ENCODE data around the gene CGB1.

The CGB1 gene

DNA sequence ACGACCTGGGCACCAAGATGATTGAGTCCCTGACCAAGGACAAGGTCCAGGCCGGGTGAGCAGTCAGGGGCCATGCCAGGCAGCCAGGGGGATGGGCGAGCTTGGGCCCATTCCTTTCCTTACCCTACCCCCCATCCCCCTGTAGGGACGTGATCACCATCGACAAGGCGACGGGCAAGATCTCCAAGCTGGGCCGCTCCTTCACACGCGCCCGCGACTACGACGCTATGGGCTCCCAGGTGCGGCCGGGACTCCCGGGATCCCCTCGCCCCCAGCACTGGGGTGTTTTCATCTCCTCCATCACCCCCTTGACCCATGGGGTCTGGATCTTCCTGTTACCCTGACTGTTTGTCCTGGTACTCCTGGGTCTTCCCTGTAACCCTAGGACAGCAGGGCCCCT lies 26.9 kb downstream of the CGB1 start:
- Histone ChIP-seq H3K4me3 (ENCODE audit: low read depth in 1 of 2, low read length in 1 of 2) (no peak overlapping the region), H3K27ac (no peak overlapping the region), H3K9me3 (no peaks in the 10 kb centered on the region), H3K4me1 (ENCODE audit: control insufficient read depth in 1 of 2, insufficient read depth in 1 of 2, low read depth in 1 of 2, low read length in 1 of 2) (no peaks in the 10 kb centered on the region), H3K36me3 (peaks cover 77% of the 10 kb centered on the region), H3K27me3 (no peaks in the 10 kb centered on the region)
- TF ChIP-seq CTCF (IDR thresholded peaks at IDR 0.05) = no peak

GRCh38 chr19:49006905-49007304 lies 29.8 kb downstream of the CGB1 start:
- Histone ChIP-seq H3K36me3 (peaks cover 75% of the 10 kb centered on the region), H3K4me3 (ENCODE audit: low read depth in 1 of 2, low read length in 1 of 2) (no peak overlapping the region), H3K9me3 (no peaks in the 10 kb centered on the region), H3K27ac (no peak overlapping the region), H3K27me3 (no peaks in the 10 kb centered on the region), H3K4me1 (ENCODE audit: control insufficient read depth in 1 of 2, insufficient read depth in 1 of 2, low read depth in 1 of 2, low read length in 1 of 2) (no peaks in the 10 kb centered on the region)
- TF ChIP-seq CTCF (IDR thresholded peaks at IDR 0.05) = no peak

- TF ChIP-seq CTCF (IDR thresholded peaks at IDR 0.05) = no peak
- peaks cover 56% of the 10 kb centered on the region for H3K36me3 ChIP-seq
- H3K4me3 ChIP-seq (ENCODE audit: low read depth in 1 of 2, low read length in 1 of 2) = no peak overlapping the region
- no peaks in the 10 kb centered on the region for H3K9me3 ChIP-seq
- H3K27me3 ChIP-seq = no peaks in the 10 kb centered on the region
- no peaks in the 10 kb centered on the region for H3K4me1 ChIP-seq (ENCODE audit: control insufficient read depth in 1 of 2, insufficient read depth in 1 of 2, low read depth in 1 of 2, low read length in 1 of 2)
- no peak overlapping the region for H3K27ac ChIP-seq
These were observed 31.6 kb downstream of the CGB1 start for GRCh38 chr19:49004964-49005614.

GRCh38 chr19:49004133-49004532 lies 32.6 kb downstream of the CGB1 start:
- H3K4me3 ChIP-seq (ENCODE audit: low read depth in 1 of 2, low read length in 1 of 2) = no peak overlapping the region
- no peaks in the 10 kb centered on the region for H3K4me1 ChIP-seq (ENCODE audit: control insufficient read depth in 1 of 2, insufficient read depth in 1 of 2, low read depth in 1 of 2, low read length in 1 of 2)
- no peak overlapping the region for H3K27ac ChIP-seq
- no peaks in the 10 kb centered on the region for H3K27me3 ChIP-seq
- H3K9me3 ChIP-seq = no peaks in the 10 kb centered on the region
- peaks cover 47% of the 10 kb centered on the region for H3K36me3 ChIP-seq
- TF ChIP-seq CTCF (IDR thresholded peaks at IDR 0.05) = no peak

DNA sequence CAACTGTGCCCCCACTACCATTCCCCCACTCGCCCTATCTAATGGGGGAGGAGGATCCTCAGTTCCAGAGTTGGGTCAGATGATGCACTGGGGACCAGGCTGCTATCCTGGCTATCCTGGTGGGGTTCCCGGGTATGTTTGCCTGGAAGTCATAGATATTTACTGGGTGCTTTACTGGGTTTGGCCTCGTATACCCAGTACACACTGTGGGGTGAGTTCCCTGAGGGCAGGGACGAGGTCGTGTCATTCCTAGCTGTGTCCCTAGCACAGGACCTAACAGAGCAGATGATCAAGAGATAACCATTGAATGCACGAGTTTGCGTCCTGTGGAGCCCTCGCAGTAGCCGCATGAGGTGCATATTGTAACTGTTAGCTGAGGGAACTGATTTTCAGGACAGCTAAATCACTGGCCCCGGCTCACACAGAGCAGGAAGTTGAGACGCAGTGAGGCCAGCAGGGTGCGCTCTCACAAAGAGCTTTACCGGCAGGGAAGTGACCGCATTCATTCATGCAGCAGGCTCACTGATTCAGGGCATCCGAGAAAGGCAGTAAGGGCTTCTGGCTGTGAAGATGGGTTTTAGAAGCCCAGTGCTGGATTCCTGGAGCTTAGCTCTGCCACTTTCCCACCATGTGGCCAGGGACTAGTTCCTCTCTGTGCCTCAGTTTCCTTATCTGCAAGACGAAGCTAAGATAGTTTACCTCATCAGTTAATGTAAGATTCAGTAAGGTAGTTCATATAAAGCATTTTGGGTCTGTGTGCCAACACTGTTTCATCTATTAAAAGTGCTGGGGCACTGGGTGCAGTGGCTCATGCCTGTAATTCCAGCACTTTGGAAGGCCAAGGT lies 37.0 kb downstream of the CGB1 start:
- Histone ChIP-seq H3K36me3 (peaks cover 18% of the 10 kb centered on the region), H3K27ac (no peak overlapping the region), H3K27me3 (no peaks in the 10 kb centered on the region), H3K9me3 (no peaks in the 10 kb centered on the region), H3K4me3 (ENCODE audit: low read depth in 1 of 2, low read length in 1 of 2) (no peak overlapping the region), H3K4me1 (ENCODE audit: control insufficient read depth in 1 of 2, insufficient read depth in 1 of 2, low read depth in 1 of 2, low read length in 1 of 2) (peaks cover 3 to 7% of the 10 kb centered on the region in 2 experiments)
- peak; percentile 58 for TF ChIP-seq CTCF (IDR thresholded peaks at IDR 0.05)

Data from neutrophil (primary cell).